AG08395 (cell line): Measurements from ENCODE around the gene COLEC11.
"Not testable (repeated sequence)": the region's sequence is repeated elsewhere in the genome, so short reads cannot be mapped to it uniquely, and the experiment has no call there.

Experiments
- DNase-seq: peaks from one replicate; pipeline ENCODE4 v3.0.0; 2012; ENCODE audit warnings: mixed read lengths, low spot score

Gene COLEC11

DNA sequence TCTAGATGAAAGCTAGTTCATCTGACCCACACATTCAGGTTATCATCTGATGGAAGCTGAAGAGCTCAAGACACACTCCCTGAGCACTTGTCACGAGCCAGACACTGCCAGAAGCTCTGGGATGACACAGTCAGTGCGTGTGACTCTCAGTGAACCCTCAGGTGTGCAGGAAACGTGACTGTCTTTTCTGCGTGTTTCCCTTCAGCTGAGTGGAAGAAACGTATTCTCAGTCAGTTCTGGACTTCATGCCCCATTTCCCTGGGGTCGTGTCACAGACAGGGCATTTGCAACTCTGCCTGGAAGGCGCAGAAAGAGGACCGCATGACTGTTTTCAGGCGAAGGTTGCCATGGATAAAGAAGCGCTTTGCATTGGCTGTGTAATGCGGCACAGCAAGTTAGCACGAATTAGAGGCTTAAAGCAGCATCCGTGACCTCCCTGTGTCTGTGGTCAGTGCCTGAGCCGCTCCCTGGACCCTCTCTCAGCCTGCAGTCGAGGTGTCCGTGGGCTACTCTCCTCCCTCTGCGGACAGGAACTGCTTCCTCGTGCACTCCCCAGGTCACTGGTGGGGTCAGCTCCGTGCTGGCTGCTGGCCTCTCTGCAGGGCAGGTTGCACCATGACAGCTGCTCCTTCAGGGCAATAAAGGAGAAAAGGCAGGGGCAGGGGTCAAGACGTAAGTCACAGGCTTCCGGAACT is 59.8 kb downstream of the COLEC11 start:
- DNase-seq = no peak

DNA sequence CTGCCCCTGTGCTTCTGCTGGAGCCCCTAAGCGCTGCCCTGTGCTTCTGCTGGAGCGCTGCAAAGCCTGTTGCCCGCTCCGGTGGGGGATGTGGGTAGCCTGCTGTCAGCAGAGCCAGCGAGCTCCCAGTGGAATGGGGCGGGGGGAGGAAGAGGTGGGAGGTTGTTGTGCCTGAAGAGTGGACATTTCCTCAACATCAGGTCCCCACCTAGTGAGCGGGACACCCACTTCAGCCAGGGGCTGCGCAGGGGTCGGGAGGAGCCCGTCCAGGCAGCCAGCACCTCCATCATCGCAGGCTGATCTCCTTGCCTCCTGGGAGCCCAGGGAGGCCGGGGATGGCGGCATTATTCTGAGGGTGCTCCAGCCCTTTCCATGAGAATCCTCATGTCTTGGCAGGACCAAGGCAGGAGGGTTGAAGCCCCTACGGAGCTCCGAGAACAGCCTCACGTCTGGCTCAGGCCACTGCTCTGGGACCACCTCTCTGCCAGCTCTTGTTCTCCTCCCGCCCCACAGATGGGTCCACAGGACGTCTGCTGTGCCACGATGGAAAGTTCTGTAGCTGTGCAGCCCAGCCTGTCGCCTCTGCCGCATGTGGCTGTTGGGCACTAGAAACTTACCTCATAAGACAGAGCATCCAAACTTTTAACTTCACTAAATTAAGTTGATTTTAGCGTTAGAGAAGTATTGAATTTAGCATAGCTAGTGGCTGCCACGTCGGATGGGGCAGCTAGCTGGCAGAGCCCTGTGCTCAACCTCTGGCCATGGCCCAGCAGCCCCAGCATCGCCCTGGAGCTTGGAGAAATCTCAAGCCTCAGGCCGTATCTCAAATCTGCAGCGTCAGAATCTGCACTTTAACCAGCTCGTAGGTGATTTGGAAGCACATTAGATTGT is 61.2 kb downstream of the COLEC11 start:
- no peak for DNase-seq

DNA sequence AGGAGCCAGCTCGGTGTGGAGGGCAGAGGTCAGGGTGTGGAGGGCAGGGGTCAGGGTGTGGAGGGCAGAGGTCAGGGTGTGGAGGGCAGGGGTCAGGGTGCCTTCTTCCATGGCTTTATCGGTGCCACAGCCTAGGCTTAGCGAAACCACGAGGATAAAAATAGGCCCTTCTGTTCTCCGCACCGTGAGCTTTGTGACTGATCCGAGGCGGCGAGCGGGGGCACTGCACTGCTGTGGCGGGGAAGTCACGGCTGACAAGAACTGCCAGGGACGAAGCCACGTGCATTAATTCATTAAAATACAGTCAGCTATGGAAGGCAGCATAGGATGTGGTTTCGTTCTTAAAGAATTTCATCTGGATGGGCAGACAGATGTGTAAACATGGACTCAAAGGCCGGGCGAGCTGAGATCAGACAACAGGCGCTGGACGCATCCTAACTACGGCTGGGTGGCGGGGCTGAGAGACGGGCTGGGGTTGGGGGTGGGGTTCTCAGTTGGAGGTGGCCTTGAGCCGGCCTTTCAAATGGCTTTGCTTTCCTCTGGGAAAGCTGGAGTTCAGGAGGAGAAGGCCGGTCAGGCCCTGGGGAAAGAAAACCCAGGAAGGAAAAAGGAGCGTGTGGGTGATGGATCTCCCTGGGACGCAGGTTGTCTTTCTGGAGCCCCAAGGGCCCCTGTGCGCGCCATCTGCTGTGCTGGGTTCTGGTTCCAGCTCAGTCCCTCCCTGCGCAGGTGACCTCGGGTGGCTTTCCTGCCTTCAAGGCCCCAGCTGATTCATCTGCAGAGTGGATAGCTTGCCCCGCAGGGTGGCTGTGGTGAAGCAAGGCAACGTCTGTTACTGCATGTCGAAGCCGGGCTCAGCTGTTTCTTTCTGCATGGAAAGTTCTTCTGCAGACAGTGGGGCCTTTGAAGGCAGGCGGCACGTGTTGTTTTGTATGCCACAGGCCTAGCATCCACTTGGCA is 62.1 kb downstream of the COLEC11 start:
- DNase-seq = no peak

DNA sequence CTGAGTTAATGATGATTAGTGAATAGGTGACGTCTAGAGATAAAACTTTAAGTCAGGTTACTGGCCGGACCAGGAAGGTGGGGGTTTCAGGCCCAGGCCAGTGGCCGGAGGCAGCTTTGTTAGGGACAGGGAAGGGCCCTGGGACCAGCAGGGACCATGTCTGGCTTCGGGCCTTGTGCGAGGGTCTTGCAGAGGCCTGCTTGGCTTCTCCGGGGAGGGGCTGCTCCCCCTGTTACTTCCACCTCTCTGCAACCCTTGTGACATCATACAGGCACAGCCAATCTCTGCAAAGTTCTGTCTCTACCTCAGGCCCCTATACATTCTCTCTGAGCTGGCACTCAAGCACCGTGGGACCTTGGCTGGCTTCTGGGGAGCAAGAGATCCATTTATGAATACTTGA is 63.0 kb downstream of the COLEC11 start, which contains the start of gene ALLC:
Gene ALLC (plus strand): TSS at position 320 of the 400 bp plus-strand sequence. CDS start 12,958 bp downstream, outside the sequence.
- no peak for DNase-seq

DNA sequence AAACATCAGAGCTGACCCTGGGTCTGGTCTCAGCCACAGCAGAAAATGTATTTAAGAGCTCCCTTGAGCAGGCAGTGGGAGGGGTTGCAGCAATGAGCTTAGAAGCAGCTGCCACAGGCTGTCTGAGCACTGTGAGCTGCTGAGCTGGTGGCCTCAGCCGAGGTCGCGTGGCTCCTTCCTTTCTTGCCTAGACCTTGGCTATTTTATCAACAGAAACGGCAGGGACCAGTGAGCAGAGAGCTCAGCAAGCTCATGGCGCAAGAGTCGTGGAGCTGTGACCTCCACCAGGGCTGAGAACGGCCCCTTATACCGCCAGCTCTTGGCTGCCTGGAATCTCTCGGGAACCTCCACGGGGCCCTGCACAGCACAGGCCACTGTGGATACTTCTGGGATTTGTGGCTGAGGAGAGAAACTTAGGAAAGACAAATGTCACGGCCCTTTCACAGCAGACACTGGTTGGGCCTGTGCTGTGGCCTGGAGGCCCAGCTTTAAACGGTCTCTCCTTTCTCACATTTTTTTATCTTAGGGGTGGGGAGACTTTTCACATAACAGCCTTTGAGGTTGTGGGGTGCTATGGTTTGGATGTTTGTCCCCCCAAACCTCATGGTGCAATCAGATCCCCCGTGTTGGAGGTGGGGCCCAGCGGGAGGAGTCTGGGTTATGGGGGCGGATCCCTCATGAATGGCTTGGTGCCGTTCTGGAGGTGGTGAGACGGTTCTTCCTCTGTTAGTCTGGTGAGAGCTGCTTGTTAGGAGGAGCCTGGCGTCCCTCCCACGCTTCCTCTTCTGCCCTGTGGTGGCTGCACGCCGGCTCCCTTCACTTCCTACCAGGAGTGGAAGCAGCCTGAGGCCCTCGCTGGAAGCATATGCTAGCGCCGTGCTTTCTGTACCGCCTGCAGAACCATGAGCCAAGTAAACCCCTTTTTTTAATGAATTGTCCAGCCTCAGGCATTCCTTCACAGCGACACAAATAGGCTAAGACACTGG is 64.8 kb downstream of the COLEC11 start:
- no peak for DNase-seq

DNA sequence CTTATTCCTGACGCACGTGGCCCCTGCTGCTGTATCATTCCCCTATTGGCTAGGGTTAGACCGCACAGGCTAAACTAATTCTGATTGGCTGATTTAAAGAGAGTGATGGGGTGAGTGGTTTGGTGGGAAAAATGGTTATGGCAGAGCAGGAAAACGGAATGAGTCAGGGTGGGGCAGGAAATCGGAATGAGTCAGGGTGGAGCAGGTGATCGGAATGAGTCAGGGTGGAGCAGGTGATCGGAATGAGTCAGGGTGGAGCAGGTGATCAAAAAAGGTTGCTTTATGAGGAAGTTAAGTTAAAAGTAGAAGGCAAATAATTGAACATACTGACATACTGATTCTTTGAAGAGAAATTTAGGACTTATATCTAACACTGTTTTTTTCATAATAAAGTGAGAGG is 65.7 kb downstream of the COLEC11 start:
- DNase-seq = not testable (repeated sequence)

DNA sequence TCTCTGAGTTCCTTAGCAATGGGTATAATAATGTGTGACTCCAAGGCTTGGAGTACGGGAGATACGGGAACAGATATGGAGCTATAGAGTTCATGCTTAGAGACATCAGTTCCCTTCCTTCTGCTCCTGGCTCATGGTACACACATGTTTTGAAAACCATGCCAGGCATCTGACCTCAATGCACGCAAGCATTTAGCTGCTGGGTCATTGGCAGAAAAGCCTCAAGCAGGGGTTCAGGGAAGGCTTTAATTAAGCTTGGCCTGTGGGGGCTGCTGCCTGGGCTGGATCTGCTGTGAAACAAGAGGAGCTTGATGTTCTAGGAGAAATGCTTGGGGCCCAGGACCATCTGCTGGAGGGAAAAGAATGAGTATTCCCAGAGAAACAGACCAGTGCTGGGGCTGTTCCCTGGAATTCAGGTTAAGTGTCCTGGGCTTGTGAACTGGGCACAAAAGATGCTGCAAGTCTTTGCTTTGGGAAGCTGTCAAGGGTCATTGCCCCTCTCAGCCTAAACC is 66.3 kb downstream of the COLEC11 start:
- no peak for DNase-seq

DNA sequence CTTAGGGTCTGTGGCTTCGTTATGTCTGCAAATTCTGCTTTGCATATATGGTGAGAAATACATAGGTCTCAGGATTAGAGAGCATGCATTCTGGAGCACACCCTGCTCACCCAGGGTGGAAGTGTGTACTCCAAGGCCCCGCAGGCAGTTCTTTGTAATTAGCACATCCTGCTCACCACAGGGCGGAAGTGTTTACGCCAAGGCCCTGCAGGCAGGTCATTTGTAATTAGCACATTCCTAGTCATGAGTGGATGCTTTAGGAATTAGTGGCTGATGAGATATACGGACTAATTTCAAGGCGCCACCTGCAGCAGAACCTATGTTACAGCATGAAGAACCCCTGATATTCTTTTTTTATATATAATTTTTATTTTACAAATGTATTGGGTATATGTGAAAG is 67.3 kb downstream of the COLEC11 start:
- DNase-seq = no peak

DNA sequence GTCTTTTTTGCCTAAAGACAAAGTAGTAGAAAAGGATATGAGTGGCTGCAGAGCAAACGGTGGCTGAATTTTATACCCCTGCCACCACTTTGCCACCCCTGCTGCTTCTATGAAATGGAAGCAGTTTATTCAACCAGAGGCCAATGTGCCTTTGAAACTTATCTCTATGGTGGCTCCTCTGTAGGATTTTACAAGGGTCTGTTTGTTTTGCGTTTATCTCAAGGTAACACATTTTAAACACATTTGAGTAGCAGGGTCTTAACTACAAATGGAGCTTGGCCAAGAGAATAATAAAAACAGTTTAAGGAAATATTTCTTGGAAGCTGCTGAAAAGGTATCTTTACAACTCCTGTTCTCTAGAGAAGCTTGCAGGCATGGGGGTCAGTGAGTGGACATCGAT is 69.2 kb downstream of the COLEC11 start:
- DNase-seq = no peak

DNA sequence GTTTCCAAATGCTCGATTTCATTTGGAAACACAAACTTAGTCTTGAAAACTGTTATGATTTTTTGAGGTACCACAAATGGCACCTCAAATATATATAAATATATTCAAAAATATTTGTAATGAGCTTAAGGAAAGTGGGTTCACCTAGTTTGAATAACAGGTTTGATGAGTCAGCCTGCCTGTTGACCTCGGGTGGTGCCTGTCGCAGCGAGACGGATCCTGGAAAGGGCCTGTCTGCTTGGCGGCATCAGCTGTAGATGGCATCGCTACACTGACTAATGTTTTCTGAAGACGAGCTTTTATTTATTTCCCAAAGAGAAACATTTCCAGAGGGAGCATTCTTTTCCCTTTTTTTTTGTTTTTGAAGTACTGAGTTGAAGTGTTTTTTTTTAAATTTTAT is 70.0 kb downstream of the COLEC11 start:
- DNase-seq = no peak

DNA sequence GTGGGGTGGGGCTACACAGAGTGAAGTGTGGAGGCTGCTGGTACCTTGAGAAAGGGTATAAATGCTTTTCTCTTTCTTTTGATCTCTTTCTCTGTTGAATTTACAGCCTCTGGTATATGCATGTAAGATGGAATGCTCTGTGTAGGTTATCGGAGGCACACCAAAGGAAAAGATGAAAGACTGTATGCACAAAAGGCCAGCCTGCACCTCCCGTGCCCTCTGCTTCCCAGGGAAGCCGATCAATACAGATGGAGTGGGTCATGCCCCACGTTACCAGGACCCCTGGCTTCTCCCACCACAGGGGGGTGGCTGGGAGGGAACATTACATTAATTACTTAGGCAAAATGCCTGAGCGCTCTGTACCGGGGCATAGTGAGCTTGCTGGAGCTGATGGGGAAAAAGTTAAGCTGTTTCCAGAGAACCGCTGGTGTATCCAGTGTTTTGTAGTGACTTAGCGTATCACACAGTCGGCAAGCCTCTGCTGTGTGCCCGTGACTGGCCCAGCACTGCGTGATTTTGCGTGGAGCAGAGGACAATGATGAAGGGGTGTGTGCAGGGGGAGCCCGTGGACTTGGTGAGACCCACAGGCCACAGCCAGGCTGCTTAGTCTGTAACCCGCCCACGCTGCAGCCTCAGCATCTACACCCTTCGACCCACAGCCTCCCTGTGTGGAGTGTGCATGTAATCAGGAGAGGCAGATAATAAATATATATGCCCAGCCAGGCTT is 71.1 kb downstream of the COLEC11 start:
- DNase-seq = no peak

DNA sequence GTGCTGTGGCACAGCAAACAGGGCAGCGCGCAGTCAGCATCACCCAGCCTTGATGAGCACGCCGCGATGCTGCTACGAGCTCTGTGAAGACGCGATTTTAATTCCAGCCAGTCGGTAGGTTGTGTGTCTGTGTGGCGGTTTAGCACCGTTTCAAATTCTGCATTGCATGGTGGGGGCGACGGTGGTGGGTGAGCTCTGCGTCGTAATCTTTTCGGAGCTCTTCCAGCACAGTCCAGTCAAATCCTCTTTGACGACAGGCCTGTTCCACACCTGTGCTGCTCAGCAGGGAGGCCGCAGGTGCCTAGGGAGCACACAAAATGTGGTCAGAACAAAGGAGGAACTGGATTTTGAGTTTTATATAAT is 71.7 kb downstream of the COLEC11 start:
- DNase-seq = no peak

DNA sequence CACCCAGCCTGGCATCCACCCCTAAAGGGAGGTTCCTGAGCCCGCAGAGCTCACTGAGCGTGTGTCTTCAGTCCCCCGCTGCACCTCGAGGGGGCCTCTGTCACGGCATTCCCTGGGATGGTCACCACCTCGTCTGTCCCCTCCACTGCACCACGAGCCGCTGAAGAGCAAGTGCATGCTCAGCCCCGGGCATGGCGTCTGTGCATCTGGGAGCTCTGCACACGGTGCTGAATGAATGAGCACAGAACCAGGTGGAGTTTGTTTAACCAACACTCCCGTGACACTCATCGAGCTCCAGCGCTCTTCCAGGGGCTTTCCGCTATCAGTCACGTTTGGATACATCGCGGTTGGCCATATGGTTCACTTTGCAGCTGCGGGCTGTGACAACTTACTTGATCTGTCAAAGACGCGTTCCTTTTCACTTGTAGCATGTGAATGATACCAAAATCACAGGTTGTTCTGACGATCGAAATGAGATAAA is 72.3 kb downstream of the COLEC11 start:
- DNase-seq = no peak

DNA sequence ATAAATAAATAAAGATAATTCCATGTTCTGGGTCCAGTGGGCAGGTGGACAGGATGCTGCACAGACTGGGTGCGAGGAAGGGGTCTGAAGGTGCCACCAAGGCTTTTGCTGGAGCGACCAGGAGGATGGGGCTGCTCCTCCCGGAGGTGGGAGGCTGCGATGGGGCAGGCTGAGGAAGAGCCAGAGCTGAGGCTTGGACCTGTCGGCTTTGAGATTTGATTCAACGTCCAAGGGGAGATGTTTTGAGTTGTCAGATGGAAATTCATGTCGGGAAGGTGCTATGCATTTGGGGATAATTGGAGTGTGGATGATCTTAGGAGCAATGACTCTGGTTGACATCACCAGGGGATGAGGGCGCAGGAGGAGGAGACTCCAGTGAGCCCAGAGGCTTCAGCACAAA is 74.7 kb downstream of the COLEC11 start:
- DNase-seq = no peak

DNA sequence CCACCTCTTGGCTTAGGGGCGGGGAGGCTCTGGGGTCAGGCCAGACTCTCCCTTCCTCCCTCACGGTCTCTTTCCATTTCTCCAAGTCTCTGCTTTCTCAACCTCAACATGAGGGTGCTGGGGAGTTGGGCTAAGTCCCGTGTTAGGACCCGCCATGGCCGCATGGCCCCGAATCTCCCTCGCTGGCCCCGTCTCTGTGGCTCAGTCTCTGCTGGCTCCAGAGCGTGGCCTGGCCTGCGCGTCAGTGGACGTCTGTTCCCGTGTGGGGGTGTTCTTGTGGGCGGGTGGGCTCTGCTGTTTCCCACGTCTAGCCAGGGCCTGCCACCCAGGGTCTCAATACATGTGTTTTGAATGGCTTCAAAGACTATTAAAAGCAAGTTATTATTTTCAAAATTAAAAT is 75.5 kb downstream of the COLEC11 start:
- DNase-seq = no peak

DNA sequence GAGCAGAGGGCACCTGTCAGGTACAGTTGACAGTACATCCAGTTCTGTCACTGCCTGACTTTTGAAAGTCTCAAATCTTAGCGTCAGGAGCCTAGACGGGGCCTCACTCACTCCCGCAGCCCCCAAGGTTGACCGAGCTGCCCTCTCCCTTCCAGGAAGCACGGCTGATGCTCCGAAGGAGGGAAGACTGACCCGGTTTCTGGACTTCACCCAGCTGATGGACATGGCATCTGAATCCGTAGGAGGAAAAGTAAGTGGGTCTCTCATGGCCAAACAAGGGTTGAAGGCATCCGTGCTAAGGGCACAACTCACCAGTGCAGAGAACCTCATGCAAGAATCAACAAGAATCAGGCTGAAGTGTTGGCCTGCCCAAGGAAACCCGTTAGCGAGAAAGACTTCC is 76.0 kb downstream of the COLEC11 start:
- no peak for DNase-seq

DNA sequence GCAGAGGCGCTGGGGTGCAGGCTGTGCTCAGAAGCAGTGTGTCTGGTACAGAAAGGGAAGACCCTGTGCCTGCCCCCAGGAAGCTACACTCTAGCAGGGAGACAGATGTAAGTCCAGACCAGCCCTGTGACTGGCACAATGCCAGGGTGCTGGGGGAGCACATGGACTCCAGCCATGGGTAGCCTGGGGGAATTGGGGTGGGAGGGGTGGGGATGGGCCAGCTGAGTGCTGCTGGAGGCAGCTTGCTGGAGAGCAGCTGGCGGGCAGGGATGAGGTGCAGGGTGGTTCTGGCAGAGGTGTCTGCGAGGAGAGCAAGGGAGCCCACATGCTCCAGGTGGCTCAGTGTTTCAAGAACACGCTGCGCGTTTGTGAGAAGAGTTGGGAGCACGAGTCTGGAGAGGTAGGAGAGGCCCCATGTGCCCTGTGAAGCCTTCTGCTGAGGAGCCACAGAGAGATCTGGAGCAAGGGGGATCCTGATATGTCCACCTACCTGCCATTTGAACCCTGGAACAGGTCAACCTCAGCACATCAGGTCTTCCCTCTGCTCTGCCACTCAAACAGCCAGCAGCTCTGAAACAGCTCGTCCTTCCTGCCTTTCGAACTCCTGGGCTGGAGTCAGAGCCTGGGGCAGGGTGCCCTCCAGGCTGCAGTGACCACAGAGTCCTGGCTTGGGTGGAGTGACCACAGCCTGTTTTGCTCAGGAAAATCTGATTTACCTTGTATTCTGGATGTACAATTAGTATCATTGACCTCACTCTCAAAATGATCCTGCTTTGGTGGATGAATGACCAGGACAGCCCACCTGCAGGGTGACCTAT is 78.2 kb downstream of the COLEC11 start:
- DNase-seq = no peak

DNA sequence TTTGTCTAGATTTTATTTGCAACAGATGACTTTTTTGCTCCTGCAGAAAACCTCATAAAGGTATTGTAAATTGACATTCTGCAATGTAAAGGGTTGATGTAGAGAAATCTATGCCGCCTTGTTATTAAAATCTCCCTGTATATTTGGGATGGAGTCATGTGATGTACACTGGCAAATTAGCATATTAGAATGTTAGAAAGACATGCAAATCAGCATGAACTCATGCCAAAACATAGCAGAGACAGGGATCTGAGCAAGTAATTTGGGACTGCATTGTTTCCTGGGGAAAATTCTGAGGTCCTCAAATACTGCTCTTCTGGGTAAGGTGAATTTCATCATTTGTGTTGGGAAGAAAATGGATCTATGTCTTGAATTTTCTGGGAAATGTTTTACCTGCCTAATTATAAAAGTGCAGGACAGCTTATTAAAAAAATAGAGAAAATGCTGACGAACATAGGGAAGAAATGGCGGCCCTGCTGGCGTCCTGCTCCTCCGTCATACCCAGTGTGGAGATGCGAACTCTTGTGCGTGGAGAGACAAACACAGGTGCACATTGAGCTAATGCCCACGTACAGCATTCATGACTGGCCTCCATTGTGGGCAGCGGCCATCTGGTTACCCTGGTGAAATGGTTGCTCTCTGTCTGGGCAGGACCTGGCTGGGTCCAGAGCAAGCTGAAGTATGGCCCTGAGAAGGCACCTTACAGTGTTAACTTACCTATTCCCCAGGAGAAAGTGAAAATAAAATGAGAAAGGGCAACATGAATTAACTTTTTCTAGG is 79.3 kb downstream of the COLEC11 start:
- DNase-seq = no peak
